Measurements from ENCODE around the gene IFI27.

Gene IFI27

GRCh38 chr14:94077111-94077821 lies 33.3 kb upstream of the IFI27 start:
- POLR2A ChIA-PET = no interaction called here
- H3K36me3 ChIP-seq (ENCODE audit: control insufficient read depth in 4 of 4, insufficient read depth in 4 of 4, low read length in 3 of 4) = peaks cover 0 to 39% (median 18%) of the 10 kb centered on the region in 4 experiments
- H3K4me3 ChIP-seq (ENCODE audit: control insufficient read depth in 1 of 7, extremely low read depth in 1 of 7, insufficient read depth in 4 of 7, low read depth in 2 of 7, low read length in 6 of 7) = peak overlapping the region in 1 of 7 experiments; percentile 34
- H3K27ac ChIP-seq (ENCODE audit: insufficient read depth in 1 of 2, low read depth in 1 of 2, low read length in 2 of 2, poor library complexity in 1 of 2, severe bottlenecking in 2 of 2) = no peak overlapping the region
- 89% methylated on average over 5 of the region's 7 CpGs for WGBS (ENCODE audit: insufficient coverage)
- H3K27me3 ChIP-seq (replicated peaks in 2 of 5; ENCODE audit: control insufficient read depth in 4 of 5, insufficient read depth in 5 of 5, low read length in 4 of 5) = no peaks in the 10 kb centered on the region
- H3K4me1 ChIP-seq (ENCODE audit: control extremely low read depth in 1 of 4, control insufficient read depth in 4 of 4, insufficient read depth in 4 of 4, low read length in 3 of 4) = peaks cover 12 to 39% (median 26%) of the 10 kb centered on the region in 4 experiments
- CTCF ChIA-PET = no interaction called here
- DNase-seq = no peak
- peaks cover 0 to 20% (median 9%) of the 10 kb centered on the region in 5 experiments for H3K9me3 ChIP-seq (ENCODE audit: control extremely low read depth in 1 of 5, control insufficient read depth in 4 of 5, insufficient read depth in 2 of 5, low read depth in 1 of 5, low read length in 4 of 5)

DNA sequence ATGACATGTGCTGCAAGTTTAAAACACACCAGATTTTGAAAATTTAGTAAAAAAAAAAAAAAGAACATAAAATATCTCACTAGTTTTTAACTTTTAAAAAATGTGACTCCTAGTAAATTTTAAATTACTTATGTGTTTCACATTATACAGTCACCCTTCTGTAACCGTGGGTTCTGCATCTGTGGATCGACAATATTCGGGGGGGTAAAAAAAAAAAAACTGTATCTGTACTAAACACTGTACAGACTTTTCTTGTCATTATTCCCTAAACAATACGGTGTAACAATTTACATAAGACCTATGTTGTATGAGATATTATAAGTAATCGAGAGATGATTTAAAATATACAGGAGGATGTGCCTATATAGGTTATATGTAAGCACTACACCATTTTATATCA lies 32.7 kb upstream of the IFI27 start:
- WGBS (ENCODE audit: insufficient coverage) = no CpG with 5 or more reads among the region's 5 CpGs
- CTCF ChIA-PET = interaction anchor here (1.4 kb wide), 1 partner anchor 12 kb away, joined by 3 read pairs; no protein-coding TSS in a partner anchor
- Histone ChIP-seq H3K27ac (ENCODE audit: insufficient read depth in 1 of 2, low read depth in 1 of 2, low read length in 2 of 2, poor library complexity in 1 of 2, severe bottlenecking in 2 of 2) (no peak overlapping the region), H3K9me3 (ENCODE audit: control extremely low read depth in 1 of 5, control insufficient read depth in 4 of 5, insufficient read depth in 2 of 5, low read depth in 1 of 5, low read length in 4 of 5) (peaks cover 0 to 19% (median 9%) of the 10 kb centered on the region in 5 experiments), H3K27me3 (replicated peaks in 2 of 5; ENCODE audit: control insufficient read depth in 4 of 5, insufficient read depth in 5 of 5, low read length in 4 of 5) (no peaks in the 10 kb centered on the region), H3K4me1 (ENCODE audit: control extremely low read depth in 1 of 4, control insufficient read depth in 4 of 4, insufficient read depth in 4 of 4, low read length in 3 of 4) (peaks cover 12 to 39% (median 26%) of the 10 kb centered on the region in 4 experiments), H3K4me3 (ENCODE audit: control insufficient read depth in 1 of 7, extremely low read depth in 1 of 7, insufficient read depth in 4 of 7, low read depth in 2 of 7, low read length in 6 of 7) (peak overlapping the region in 2 of 7 experiments; percentile 1 to 34), H3K36me3 (ENCODE audit: control insufficient read depth in 4 of 4, insufficient read depth in 4 of 4, low read length in 3 of 4) (peaks cover 0 to 38% (median 18%) of the 10 kb centered on the region in 4 experiments)
- DNase-seq = no peak
- POLR2A ChIA-PET = no interaction called here

DNA sequence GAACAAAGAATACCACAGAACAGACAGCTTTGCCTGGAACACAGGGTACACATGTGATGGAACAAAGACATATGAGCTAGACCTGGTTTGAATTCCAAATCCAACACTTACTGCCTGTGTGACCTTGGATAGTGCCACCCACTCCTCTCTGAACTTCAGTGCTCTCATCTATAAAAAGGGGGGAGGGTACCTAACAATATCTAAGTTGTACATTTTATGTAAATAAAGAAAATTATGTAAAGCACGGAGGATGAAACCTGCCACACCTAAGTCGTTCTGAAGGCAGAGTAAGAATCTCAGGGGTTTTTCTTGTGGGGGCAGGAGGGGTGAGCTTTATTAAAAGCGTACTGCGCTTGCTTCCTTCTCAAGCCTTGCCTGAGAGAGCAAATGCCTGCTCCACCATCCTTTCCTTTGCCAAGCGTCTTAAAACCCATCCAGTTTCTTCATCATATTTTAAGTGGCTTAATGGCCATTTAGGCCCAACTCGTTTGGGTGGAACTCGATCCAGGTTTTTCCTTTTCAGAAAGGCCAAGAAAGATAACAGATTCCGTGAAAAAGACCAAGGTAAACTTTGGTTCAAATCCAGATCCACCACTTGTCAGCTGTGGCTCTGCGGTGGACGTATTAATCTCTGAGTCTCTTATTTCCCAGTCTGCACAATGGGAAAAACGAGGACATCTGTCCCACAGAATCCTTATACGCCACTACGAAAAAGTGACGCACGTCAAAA lies 30.5 kb upstream of the IFI27 start:
- peaks cover 0 to 13% (median 5%) of the 10 kb centered on the region in 5 experiments for H3K9me3 ChIP-seq (ENCODE audit: control extremely low read depth in 1 of 5, control insufficient read depth in 4 of 5, insufficient read depth in 2 of 5, low read depth in 1 of 5, low read length in 4 of 5)
- ChIA-PET POLR2A (interaction anchor here (0.6 to 1.4 kb wide), 2 partner anchors 28 to 88 kb away, joined by 3 to 4 read pairs; no protein-coding TSS in a partner anchor), CTCF (interaction anchor here (1.5 to 1.8 kb wide), 3 partner anchors 32 to 51 kb away, joined by 3 to 10 read pairs (median 4); no protein-coding TSS in a partner anchor)
- H3K4me3 ChIP-seq (ENCODE audit: control insufficient read depth in 1 of 7, extremely low read depth in 1 of 7, insufficient read depth in 4 of 7, low read depth in 2 of 7, low read length in 6 of 7) = peak overlapping the region; percentile 88 to 95 (median 91)
- H3K27me3 ChIP-seq (replicated peaks in 2 of 5; ENCODE audit: control insufficient read depth in 4 of 5, insufficient read depth in 5 of 5, low read length in 4 of 5) = no peaks in the 10 kb centered on the region
- peaks cover 12 to 39% (median 26%) of the 10 kb centered on the region in 4 experiments for H3K4me1 ChIP-seq (ENCODE audit: control extremely low read depth in 1 of 4, control insufficient read depth in 4 of 4, insufficient read depth in 4 of 4, low read length in 3 of 4)
- H3K27ac ChIP-seq (ENCODE audit: insufficient read depth in 1 of 2, low read depth in 1 of 2, low read length in 2 of 2, poor library complexity in 1 of 2, severe bottlenecking in 2 of 2) = peak overlapping the region; percentile 77 to 92
- 10% methylated on average over 14 of the region's 15 CpGs for WGBS (ENCODE audit: insufficient coverage)
- peaks cover 0 to 29% (median 15%) of the 10 kb centered on the region in 4 experiments for H3K36me3 ChIP-seq (ENCODE audit: control insufficient read depth in 4 of 4, insufficient read depth in 4 of 4, low read length in 3 of 4)
- peak; percentile 19 to 25 (median 22) for DNase-seq

- peak; percentile 95 to 98 (median 98) for DNase-seq
- ChIA-PET POLR2A (no interaction called here), CTCF (interaction anchor here (0.7 to 1.8 kb wide), 3 partner anchors 15 to 56 kb away, joined by 3 to 5 read pairs (median 3); no protein-coding TSS in a partner anchor)
- peak within 1 kb of the TSS; percentile 88 to 95 (median 91) for H3K4me3 ChIP-seq (ENCODE audit: control insufficient read depth in 1 of 7, extremely low read depth in 1 of 7, insufficient read depth in 4 of 7, low read depth in 2 of 7, low read length in 6 of 7)
- H3K36me3 ChIP-seq (ENCODE audit: control insufficient read depth in 4 of 4, insufficient read depth in 4 of 4, low read length in 3 of 4) = peaks cover 0 to 29% (median 13%) of the 10 kb centered on the region in 4 experiments
- H3K4me1 ChIP-seq (ENCODE audit: control extremely low read depth in 1 of 4, control insufficient read depth in 4 of 4, insufficient read depth in 4 of 4, low read length in 3 of 4) = peaks cover 12 to 39% (median 26%) of the 10 kb centered on the region in 4 experiments
- under 1% methylated on average over 64 of the region's 77 CpGs for WGBS (ENCODE audit: insufficient coverage)
- peak within 1 kb of the TSS; percentile 77 to 92 for H3K27ac ChIP-seq (ENCODE audit: insufficient read depth in 1 of 2, low read depth in 1 of 2, low read length in 2 of 2, poor library complexity in 1 of 2, severe bottlenecking in 2 of 2)
- H3K9me3 ChIP-seq (ENCODE audit: control extremely low read depth in 1 of 5, control insufficient read depth in 4 of 5, insufficient read depth in 2 of 5, low read depth in 1 of 5, low read length in 4 of 5) = peaks cover 0 to 8% (median 2%) of the 10 kb centered on the region in 5 experiments
- H3K27me3 ChIP-seq (replicated peaks in 2 of 5; ENCODE audit: control insufficient read depth in 4 of 5, insufficient read depth in 5 of 5, low read length in 4 of 5) = no peaks in the 10 kb centered on the region
Measured at GRCh38 chr14:94080621-94081385, 29.7 kb upstream of the IFI27 start, which contains the start of the genes DDX24 and IFI27L1. Gene DDX24, minus strand, starts transcription at chr14:94081202. Its CDS starts 1,460 bp downstream, at chr14:94079742. Gene IFI27L1, plus strand, starts transcription at chr14:94081310. Its CDS starts 15,628 bp downstream, at chr14:94096938.

GRCh38 chr14:94081386-94081820 lies 29.1 kb upstream of the IFI27 start:
- H3K36me3 ChIP-seq (ENCODE audit: control insufficient read depth in 4 of 4, insufficient read depth in 4 of 4, low read length in 3 of 4) = peaks cover 0 to 26% (median 10%) of the 10 kb centered on the region in 4 experiments
- no peak for DNase-seq
- peaks cover 12 to 39% (median 26%) of the 10 kb centered on the region in 4 experiments for H3K4me1 ChIP-seq (ENCODE audit: control extremely low read depth in 1 of 4, control insufficient read depth in 4 of 4, insufficient read depth in 4 of 4, low read length in 3 of 4)
- 1% methylated on average over 16 of the region's 19 CpGs for WGBS (ENCODE audit: insufficient coverage)
- peak overlapping the region in 1 of 2 experiments; percentile 92 for H3K27ac ChIP-seq (ENCODE audit: insufficient read depth in 1 of 2, low read depth in 1 of 2, low read length in 2 of 2, poor library complexity in 1 of 2, severe bottlenecking in 2 of 2)
- ChIA-PET CTCF (interaction anchor here (0.7 to 1.8 kb wide), 4 partner anchors 14 to 99 kb away, joined by 3 to 5 read pairs (median 3); no protein-coding TSS in a partner anchor), POLR2A (no interaction called here)
- H3K27me3 ChIP-seq (replicated peaks in 2 of 5; ENCODE audit: control insufficient read depth in 4 of 5, insufficient read depth in 5 of 5, low read length in 4 of 5) = no peaks in the 10 kb centered on the region
- H3K9me3 ChIP-seq (ENCODE audit: control extremely low read depth in 1 of 5, control insufficient read depth in 4 of 5, insufficient read depth in 2 of 5, low read depth in 1 of 5, low read length in 4 of 5) = peaks cover 0 to 6% (median 0%) of the 10 kb centered on the region in 5 experiments
- H3K4me3 ChIP-seq (ENCODE audit: control insufficient read depth in 1 of 7, extremely low read depth in 1 of 7, insufficient read depth in 4 of 7, low read depth in 2 of 7, low read length in 6 of 7) = peak overlapping the region; percentile 88 to 95 (median 91)

GRCh38 chr14:94087891-94088290 lies 22.6 kb upstream of the IFI27 start:
- POLR2A ChIA-PET = no interaction called here
- no peak overlapping the region for H3K4me3 ChIP-seq (ENCODE audit: control insufficient read depth in 1 of 7, extremely low read depth in 1 of 7, insufficient read depth in 4 of 7, low read depth in 2 of 7, low read length in 6 of 7)
- WGBS (ENCODE audit: insufficient coverage) = 96% methylated on average over 4 of the region's 4 CpGs
- DNase-seq = no peak
- H3K27ac ChIP-seq (ENCODE audit: insufficient read depth in 1 of 2, low read depth in 1 of 2, low read length in 2 of 2, poor library complexity in 1 of 2, severe bottlenecking in 2 of 2) = no peak overlapping the region
- H3K4me1 ChIP-seq (ENCODE audit: control extremely low read depth in 1 of 4, control insufficient read depth in 4 of 4, insufficient read depth in 4 of 4, low read length in 3 of 4) = no peaks in the 10 kb centered on the region
- H3K27me3 ChIP-seq (replicated peaks in 2 of 5; ENCODE audit: control insufficient read depth in 4 of 5, insufficient read depth in 5 of 5, low read length in 4 of 5) = no peaks in the 10 kb centered on the region
- no peaks in the 10 kb centered on the region for H3K36me3 ChIP-seq (ENCODE audit: control insufficient read depth in 4 of 4, insufficient read depth in 4 of 4, low read length in 3 of 4)
- CTCF ChIA-PET = interaction anchor here (1.2 kb wide), 1 partner anchor 49 kb away, joined by 3 read pairs; no protein-coding TSS in a partner anchor
- H3K9me3 ChIP-seq (ENCODE audit: control extremely low read depth in 1 of 5, control insufficient read depth in 4 of 5, insufficient read depth in 2 of 5, low read depth in 1 of 5, low read length in 4 of 5) = peaks cover 0 to 2% (median 0%) of the 10 kb centered on the region in 5 experiments

All from common myeloid progenitor, CD34-positive (primary cell).